ENCODE measurements around the gene NOXO1. TPM values are rescaled to one million over a fixed set of nuclear protein-coding genes. Genes with fewer than 3 reads are reported as not detected.

NOXO1 gene
- polyA plus RNA-seq, 1 experiment, result not detected

DNA sequence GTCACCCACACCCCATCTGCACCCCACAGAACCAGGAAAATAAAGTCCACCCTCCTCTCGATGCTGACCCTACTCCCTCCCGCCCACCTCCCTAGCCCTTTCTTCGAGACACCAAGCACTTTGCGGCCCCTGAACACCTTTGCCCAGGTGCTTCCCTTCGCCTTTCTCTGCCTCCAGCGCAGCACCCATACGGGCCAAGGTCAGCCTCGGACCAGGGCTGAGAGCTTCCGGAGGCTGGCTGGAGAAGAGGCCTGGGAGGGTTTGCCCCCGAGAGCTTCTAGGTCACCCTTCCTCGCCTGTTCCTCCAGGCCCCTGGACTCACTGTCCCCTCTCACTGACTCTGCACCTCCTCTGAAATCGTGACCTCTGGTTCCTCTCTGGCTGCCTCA is 42.8 kb upstream of the NOXO1 start:
- DNase-seq (ENCODE audit: low read depth, low spot score), result no peak
- no peak for TF ChIP-seq CTCF (IDR thresholded peaks at IDR 0.05; ENCODE audit: low read depth, low read length)
- no peak overlapping the region for H3K27ac ChIP-seq (ENCODE audit: low read depth, low read length)
- H3K4me3 ChIP-seq (ENCODE audit: low read depth, low read length), result no peak overlapping the region
- no peaks in the 10 kb centered on the region; the same call in 1 of the 2 replicates for H3K9me3 ChIP-seq (ENCODE audit: control insufficient read depth, insufficient read depth, low read length)
- ChIA-PET CTCF (interaction anchor here (4.6 to 5.4 kb wide), 2 partner anchors 32 to 116 kb away, joined by 49 to 87 read pairs; no protein-coding TSS in a partner anchor), POLR2A (interaction anchor here (0.7 to 3.8 kb wide), 2 partner anchors 9 to 131 kb away, joined by 3 to 22 read pairs; partner anchors contain the start of gene TRAF7)
- H3K27me3 ChIP-seq (ENCODE audit: control insufficient read depth, insufficient read depth, low read length), result peaks cover 5% of the 10 kb centered on the region

- DNase-seq (ENCODE audit: low read depth, low spot score), result peak; percentile 66
- CTCF ChIA-PET, result interaction anchor here (0.6 to 5.4 kb wide), 20 partner anchors 9 to 130 kb away, joined by 3 to 87 read pairs (median 4); partner anchors contain the start of genes NTHL1 and TSC2
- POLR2A ChIA-PET, result interaction anchor here (0.6 to 3.8 kb wide), 7 partner anchors 16 to 231 kb away, joined by 3 to 22 read pairs (median 6); partner anchors contain the start of genes NTHL1, TRAF7 and TSC2
- H3K27me3 ChIP-seq (ENCODE audit: control insufficient read depth, insufficient read depth, low read length), result peaks cover 5% of the 10 kb centered on the region
- no peaks in the 10 kb centered on the region; the same call in 1 of the 2 replicates for H3K9me3 ChIP-seq (ENCODE audit: control insufficient read depth, insufficient read depth, low read length)
- peak; percentile 87 for TF ChIP-seq CTCF (IDR thresholded peaks at IDR 0.05; ENCODE audit: low read depth, low read length)
- peak overlapping the region; percentile 40 for H3K4me3 ChIP-seq (ENCODE audit: low read depth, low read length)
- peak overlapping the region; percentile 21 for H3K27ac ChIP-seq (ENCODE audit: low read depth, low read length)
These were observed 42.1 kb upstream of the NOXO1 start for GRCh38 chr16:2023092-2024031.

GRCh38 chr16:2022723-2023091 is 41.4 kb upstream of the NOXO1 start:
- Histone ChIP-seq H3K4me3 (ENCODE audit: low read depth, low read length) (peak overlapping the region; percentile 40), H3K27ac (ENCODE audit: low read depth, low read length) (no peak overlapping the region), H3K9me3 (ENCODE audit: control insufficient read depth, insufficient read depth, low read length) (no peaks in the 10 kb centered on the region; the same call in 1 of the 2 replicates), H3K27me3 (ENCODE audit: control insufficient read depth, insufficient read depth, low read length) (peaks cover 5% of the 10 kb centered on the region)
- CTCF ChIA-PET, result interaction anchor here (0.6 to 5.4 kb wide), 23 partner anchors 9 to 133 kb away, joined by 3 to 87 read pairs (median 4); partner anchors contain the start of genes NTHL1, TRAF7 and TSC2
- POLR2A ChIA-PET, result interaction anchor here (0.6 to 3.8 kb wide), 9 partner anchors 11 to 232 kb away, joined by 3 to 22 read pairs (median 6); partner anchors contain the start of genes NTHL1, TRAF7 and TSC2
- DNase-seq (ENCODE audit: low read depth, low spot score), result no peak
- TF ChIP-seq CTCF (IDR thresholded peaks at IDR 0.05; ENCODE audit: low read depth, low read length), result no peak

DNA sequence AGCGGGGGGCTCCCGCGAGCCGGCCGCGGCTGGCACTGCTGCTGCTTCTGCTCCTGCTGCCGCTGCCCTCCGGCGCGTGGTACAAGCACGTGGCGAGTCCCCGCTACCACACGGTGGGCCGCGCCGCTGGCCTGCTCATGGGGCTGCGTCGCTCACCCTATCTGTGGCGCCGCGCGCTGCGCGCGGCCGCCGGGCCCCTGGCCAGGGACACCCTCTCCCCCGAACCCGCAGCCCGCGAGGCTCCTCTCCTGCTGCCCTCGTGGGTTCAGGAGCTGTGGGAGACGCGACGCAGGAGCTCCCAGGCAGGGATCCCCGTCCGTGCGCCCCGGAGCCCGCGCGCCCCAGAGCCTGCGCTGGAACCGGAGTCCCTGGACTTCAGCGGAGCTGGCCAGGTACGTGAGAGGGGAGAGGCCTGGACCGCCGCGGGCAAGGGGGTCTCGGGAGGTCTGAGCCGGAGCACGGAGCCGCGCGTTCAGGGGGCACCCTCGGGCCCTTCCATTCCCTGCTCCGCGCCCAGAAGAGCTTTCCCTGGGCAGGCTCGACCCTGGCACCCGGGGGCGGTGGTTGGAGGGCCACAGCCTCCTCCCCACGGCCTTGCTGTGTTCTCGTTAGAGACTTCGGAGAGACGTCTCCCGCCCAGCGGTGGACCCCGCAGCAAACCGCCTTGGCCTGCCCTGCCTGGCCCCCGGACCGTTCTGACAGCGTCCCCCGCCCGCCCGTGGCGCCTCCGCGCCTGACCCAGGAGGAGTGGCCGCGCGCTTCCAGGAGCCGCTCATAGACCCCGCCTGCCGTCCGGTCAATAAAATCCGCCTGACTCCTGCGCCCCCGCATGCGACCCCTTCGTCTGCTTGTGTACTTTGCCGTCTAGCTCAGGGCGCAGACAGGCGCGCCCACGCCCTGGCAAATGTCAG is 38.9 kb upstream of the NOXO1 start:
- POLR2A ChIA-PET, result interaction anchor here (0.6 kb wide), 1 partner anchor 135 kb away, joined by 3 read pairs; the partner anchor contains the start of gene TRAF7
- DNase-seq (ENCODE audit: low read depth, low spot score), result no peak
- CTCF ChIA-PET, result interaction anchor here (1.6 kb wide), 1 partner anchor 36 kb away, joined by 3 read pairs; no protein-coding TSS in a partner anchor
- H3K4me3 ChIP-seq (ENCODE audit: low read depth, low read length), result peak overlapping the region; percentile 4; the same call in 1 of the 2 replicates
- H3K27me3 ChIP-seq (ENCODE audit: control insufficient read depth, insufficient read depth, low read length), result peaks cover 5% of the 10 kb centered on the region
- no peaks in the 10 kb centered on the region for H3K9me3 ChIP-seq (ENCODE audit: control insufficient read depth, insufficient read depth, low read length)
- TF ChIP-seq CTCF (IDR thresholded peaks at IDR 0.05; ENCODE audit: low read depth, low read length), result no peak
- no peak overlapping the region for H3K27ac ChIP-seq (ENCODE audit: low read depth, low read length)

All from AG04450 (cell line).